ENCODE results near the gene CAMK1G. TPM values are rescaled to one million over a fixed set of nuclear protein-coding genes. Genes with fewer than 3 reads are reported as not detected.

Gene CAMK1G
- total and polyA plus RNA-seq, 2 of the 4 experiments (the other 2 are of a cell fraction): 0.72 to 1.8 TPM

DNA sequence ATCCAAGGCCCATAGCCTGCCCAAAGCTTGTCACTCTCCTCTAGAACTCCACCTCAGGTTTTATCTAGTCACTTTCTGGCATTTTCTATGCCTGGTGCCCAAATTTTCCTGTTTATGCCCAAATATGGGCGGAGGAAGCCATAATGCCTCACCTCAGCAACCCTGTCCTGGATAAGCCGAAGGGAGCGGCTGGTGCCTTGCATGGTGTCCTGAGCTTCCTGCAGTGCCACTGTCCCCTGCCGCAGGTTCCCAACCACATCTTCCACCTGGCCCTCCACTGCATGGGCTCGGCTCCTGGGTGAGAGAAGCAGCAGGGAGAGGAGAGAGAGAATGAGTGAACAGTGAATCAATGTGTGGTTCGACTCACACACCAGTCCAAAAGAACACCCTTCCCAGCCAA is 34.2 kb downstream of the CAMK1G start:
- Histone ChIP-seq H3K23ac (ENCODE audit: low read depth, low read length) (no peak overlapping the region), H3K4me3 (ENCODE audit: insufficient read depth, low read depth, low read length) (no peak overlapping the region), H4K20me1 (ENCODE audit: insufficient read depth, low read length) (no peaks in the 10 kb centered on the region), H3K27me3 (ENCODE audit: control insufficient read depth, insufficient read depth, low read length) (no peaks in the 10 kb centered on the region), H3K9me3 (ENCODE audit: control insufficient read depth, insufficient read depth, low read length) (no peaks in the 10 kb centered on the region), H2AK5ac (ENCODE audit: low read depth, low read length) (no peak overlapping the region), H2BK20ac (ENCODE audit: low read depth, low read length) (no peak overlapping the region), H3K56ac (ENCODE audit: extremely low read depth, insufficient read depth, low read length) (no peak overlapping the region), H2BK5ac (ENCODE audit: low read depth, low read length, poor library complexity, severe bottlenecking) (no peak overlapping the region), H2AK9ac (replicated peaks; ENCODE audit: low read depth, low read length, poor library complexity) (no peak overlapping the region), H3K4ac (ENCODE audit: low read depth, low read length) (no peak overlapping the region), H3K18ac (ENCODE audit: low read depth, low read length) (no peak overlapping the region), H2BK120ac (ENCODE audit: low read depth, low read length) (no peak overlapping the region), H2AFZ (replicated peaks; ENCODE audit: low read length, poor library complexity) (no peak overlapping the region), H3K4me2 (ENCODE audit: low read depth, low read length) (no peak overlapping the region), H4K5ac (ENCODE audit: low read depth, low read length) (no peak overlapping the region), H3K4me1 (ENCODE audit: control insufficient read depth, insufficient read depth, low read length) (no peaks in the 10 kb centered on the region), H3K79me1 (ENCODE audit: low read depth in 1 of 2, low read length in 2 of 2) (no peaks in the 10 kb centered on the region), H3K9ac (ENCODE audit: low read depth, low read length) (no peak overlapping the region), H4K91ac (ENCODE audit: insufficient read depth, low read depth, low read length) (no peak overlapping the region), H4K8ac (ENCODE audit: low read depth in 2 of 2, low read length in 2 of 2) (no peak overlapping the region), H3K14ac (replicated peaks; ENCODE audit: low read depth, low read length) (no peak overlapping the region), H2BK15ac (ENCODE audit: low read depth, low read length) (no peak overlapping the region), H3K27ac (ENCODE audit: insufficient read depth, low read length) (no peak overlapping the region), H3K9me1 (ENCODE audit: insufficient read depth, low read length) (no peaks in the 10 kb centered on the region), H3K36me3 (ENCODE audit: control insufficient read depth, insufficient read depth, low read length) (no peaks in the 10 kb centered on the region)
- CTCF ChIA-PET: no interaction called here
- ATAC-seq (ENCODE audit: low read depth): no peak
- POLR2A ChIA-PET (ENCODE audit: unreplicated experiment): no interaction called here
- TF ChIP-seq CHD1 (IDR thresholded peaks at IDR 0.05; ENCODE audit: low read depth, low read length) (no peak), SMC3 (IDR thresholded peaks at IDR 0.05; ENCODE audit: low read depth, low read length) (no peak), FOS (IDR thresholded peaks at IDR 0.05; ENCODE audit: low read depth, low read length) (no peak), RFX5 (IDR thresholded peaks at IDR 0.05; ENCODE audit: low read depth, low read length) (no peak), POLR2A (IDR thresholded peaks at IDR 0.05; ENCODE audit: low read depth, low read length) (no peak), MAFK (IDR thresholded peaks at IDR 0.05; ENCODE audit: low read depth, low read length) (no peak), MAZ (IDR thresholded peaks at IDR 0.05; ENCODE audit: borderline replicate concordance, low read depth, low read length) (no peak)
- TF ChIP-seq, protein P1, sequence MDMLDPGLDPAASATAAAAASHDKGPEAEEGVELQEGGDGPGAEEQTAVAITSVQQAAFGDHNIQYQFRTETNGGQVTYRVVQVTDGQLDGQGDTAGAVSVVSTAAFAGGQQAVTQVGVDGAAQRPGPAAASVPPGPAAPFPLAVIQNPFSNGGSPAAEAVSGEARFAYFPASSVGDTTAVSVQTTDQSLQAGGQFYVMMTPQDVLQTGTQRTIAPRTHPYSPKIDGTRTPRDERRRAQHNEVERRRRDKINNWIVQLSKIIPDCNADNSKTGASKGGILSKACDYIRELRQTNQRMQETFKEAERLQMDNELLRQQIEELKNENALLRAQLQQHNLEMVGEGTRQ (IDR thresholded peaks at IDR 0.05; ENCODE audit: low read depth, low read length): no peak
- intact Hi-C loops (cut with micrococcal nuclease): no loop called here
- dilution Hi-C loops (cut with HindIII; ENCODE audit: low sequenced_read_pairs, unreplicated experiment): no loop called here
- no CpG with 5 or more reads among the region's 6 CpGs for WGBS, 2 experiments (ENCODE audit: extremely low coverage in 2 of 2, insufficient read length in 1 of 2)
- in situ Hi-C loops (cut with MboI; ENCODE audit: low sequenced_read_pairs): no loop called here
- no TSS peak for BruUV-seq (replicated peaks)
- DNase-seq: no peak

Data from IMR-90 (cell line).